Left lung (tissue), 10 donors: ENCODE data around the gene TBC1D19. TPM values are rescaled to one million over a fixed set of nuclear protein-coding genes. Genes with fewer than 3 reads are reported as not detected.

Experiments
- ATAC-seq: fragments of 200-7000 bp; cut with Tn5 transposase; one replicate; pipeline ENCODE4 v1.9.1; 2020; ENCODE audit warnings: moderate library complexity
- DNase-seq, 4 donors: peaks; one replicate each; pipeline ENCODE4 v3.0.0-alpha.2; 2013 to 2020
- H3K27ac ChIP-seq, 2 donors: fragments of 200-600 bp; sonication (generic) in 1 of 2; one replicate each; pipeline versions ENCODE4 v1.5.0 to v1.8.0; 2020 to 2021
- H3K27me3 ChIP-seq, 2 donors: fragments of 200-600 bp; sonication (generic) in 1 of 2; one replicate each; pipeline versions ENCODE4 v1.5.0 to v1.8.0; 2020 to 2021
- H3K36me3 ChIP-seq, 2 donors: fragments of 200-600 bp; sonication (generic) in 1 of 2; one replicate each; pipeline versions ENCODE4 v1.5.0 to v1.8.0; 2020 to 2021
- H3K4me1 ChIP-seq, 2 donors: fragments of 200-600 bp; one replicate each; pipeline ENCODE4 v1.8.0; 2021
- H3K4me3 ChIP-seq, 2 donors: fragments of 200-600 bp; sonication (generic) in 1 of 2; one replicate each; pipeline versions ENCODE4 v1.5.0 to v1.8.0; 2020 to 2021; ENCODE audit warnings: mild to moderate bottlenecking in 1 of 2
- H3K9me3 ChIP-seq, 2 donors: fragments of 200-600 bp; sonication (generic) in 1 of 2; one replicate each; pipeline versions ENCODE4 v1.5.0 to v1.8.0; 2020 to 2021
- CTCF ChIP-seq, 2 donors: fragments of 200-600 bp; sonication (generic) in 1 of 2; IDR thresholded peaks; one replicate each; pipeline versions ENCODE4 v1.5.0 to v1.8.0; 2021; ENCODE audit warnings: antibody characterized with exemption in 2 of 2
- intact Hi-C, 2 donors: fragments of 100-400 bp; cut with DNase I; formaldehyde crosslinking; loops; one replicate each; pipeline versions ENCODE4 v1.11.2 to v1.14.2; 2022
- polyA plus RNA-seq, 6 donors: library from polyadenylated mRNA; unstranded; fragments of 120-200 nt; gene quantifications; one replicate each; pipeline ENCODE4 v1.2.1, GENCODE V29; 2013; ENCODE audit not compliant: insufficient read length in 6 of 6
- total RNA-seq, 2 donors: library from RNA; stranded (reverse); fragmentation: NEBNext Ultra II Directional; extraction: Animal tissue kit (Norgen Biotek cat#: 25700); gene quantifications; one replicate each; pipeline ENCODE4 v1.2.1, GENCODE V29; 2021
- donor health status: DM: no; HTN: yes; CAD: no.
- donor health status: DM: no; HTN: no; CAD: no.

Gene TBC1D19
- total and polyA plus RNA-seq, 8 donors = 9.5 to 25.8 (median 17.8) TPM

GRCh38 chr4:26753617-26754016 lies 169.7 kb downstream of the TBC1D19 start:
- TF ChIP-seq CTCF (IDR thresholded peaks at IDR 0.05) = no peak
- DNase-seq (peak in 2 of 4 donors; percentile 32 to 40), ATAC-seq (peak; percentile 69)
- Histone ChIP-seq H3K36me3 (no peaks in the 10 kb centered on the region), H3K27ac (no peak overlapping the region), H3K9me3 (no peaks in the 10 kb centered on the region), H3K4me3 (no peak overlapping the region), H3K4me1 (peaks cover 0 to 8% of the 10 kb centered on the region in 2 donors), H3K27me3 (no peaks in the 10 kb centered on the region)
- intact Hi-C loops = no loop called here

- intact Hi-C loops = no loop called here
- Histone ChIP-seq H3K27ac (no peak overlapping the region), H3K4me1 (peaks cover 0 to 2% of the 10 kb centered on the region in 2 donors), H3K36me3 (no peaks in the 10 kb centered on the region), H3K27me3 (no peaks in the 10 kb centered on the region), H3K9me3 (no peaks in the 10 kb centered on the region), H3K4me3 (no peak overlapping the region)
- no peak for DNase-seq
- ATAC-seq = no peak
- no peak for TF ChIP-seq CTCF (IDR thresholded peaks at IDR 0.05)
These were observed 173.9 kb downstream of the TBC1D19 start for GRCh38 chr4:26757751-26758150.

GRCh38 chr4:26758899-26759298 lies 175.0 kb downstream of the TBC1D19 start:
- intact Hi-C loops = no loop called here
- Histone ChIP-seq H3K4me1 (peaks cover 0 to 9% of the 10 kb centered on the region in 2 donors), H3K27me3 (no peaks in the 10 kb centered on the region), H3K27ac (no peak overlapping the region), H3K4me3 (no peak overlapping the region), H3K36me3 (no peaks in the 10 kb centered on the region), H3K9me3 (no peaks in the 10 kb centered on the region)
- DNase-seq = no peak
- no peak for TF ChIP-seq CTCF (IDR thresholded peaks at IDR 0.05)
- ATAC-seq = no peak

GRCh38 chr4:26762650-26763049 lies 178.8 kb downstream of the TBC1D19 start:
- Histone ChIP-seq H3K4me1 (peaks cover 0 to 13% of the 10 kb centered on the region in 2 donors), H3K27me3 (no peaks in the 10 kb centered on the region), H3K9me3 (no peaks in the 10 kb centered on the region), H3K27ac (no peak overlapping the region), H3K36me3 (no peaks in the 10 kb centered on the region), H3K4me3 (no peak overlapping the region)
- no peak for DNase-seq
- no peak for ATAC-seq
- no peak for TF ChIP-seq CTCF (IDR thresholded peaks at IDR 0.05)
- intact Hi-C loops = no loop called here

- intact Hi-C loops = no loop called here
- peak in 1 of 4 donors; percentile 15 for DNase-seq
- no peaks in the 10 kb centered on the region for H3K9me3 ChIP-seq
- peaks cover 0 to 13% of the 10 kb centered on the region in 2 donors for H3K4me1 ChIP-seq
- ATAC-seq = no peak
- no peak overlapping the region for H3K4me3 ChIP-seq
- H3K36me3 ChIP-seq = no peaks in the 10 kb centered on the region
- H3K27ac ChIP-seq = no peak overlapping the region
- no peaks in the 10 kb centered on the region for H3K27me3 ChIP-seq
- no peak for TF ChIP-seq CTCF (IDR thresholded peaks at IDR 0.05)
These were observed 179.2 kb downstream of the TBC1D19 start for GRCh38 chr4:26763063-26763462.
